HepG2 (cell line): Measurements from ENCODE around the gene PPARA. TPM values are rescaled to one million over a fixed set of nuclear protein-coding genes. Genes with fewer than 3 reads are reported as not detected.

Source experiments
- ATF7-NPFF ChIP-seq: sonication (generic); formaldehyde crosslinking; IDR thresholded peaks from 2 replicates; pipeline ENCODE4 v1.8.1; 2023; ENCODE audit warnings: mild to moderate bottlenecking, low read depth, missing genetic modification reagents, moderate library complexity
- BCL3 ChIP-seq: sonication (generic); formaldehyde crosslinking; IDR thresholded peaks from 2 replicates; pipeline ENCODE4 v1.5.1; 2020; ENCODE audit warnings: mild to moderate bottlenecking, missing genetic modification reagents, moderate library complexity
- CSRNP2 ChIP-seq: sonication (generic); formaldehyde crosslinking; conservative IDR thresholded peaks from 2 replicates; pipeline ENCODE4 v1.8.0; 2022; ENCODE audit warnings: low read depth, missing genetic modification reagents
- DPF2 ChIP-seq: sonication (generic); formaldehyde crosslinking; IDR thresholded peaks from 2 replicates; pipeline ENCODE4 v1.4.0; 2020; ENCODE audit warnings: mild to moderate bottlenecking, low read depth, missing genetic modification reagents, borderline replicate concordance
- ELF3 ChIP-seq: IDR thresholded peaks from 2 replicates; pipeline ENCODE4 v1.6.1; 2016; ENCODE audit warnings: missing genetic modification reagents, missing compliant biosample characterization
- FOXJ3 ChIP-seq: sonication (generic); formaldehyde crosslinking; IDR thresholded peaks from 2 replicates; pipeline ENCODE4 v1.4.0; 2020; ENCODE audit warnings: missing genetic modification reagents, mild to moderate bottlenecking, borderline replicate concordance
- RFXAP ChIP-seq: sonication (generic); formaldehyde crosslinking; IDR thresholded peaks from 2 replicates; pipeline ENCODE4 v1.4.0; 2020; ENCODE audit warnings: missing genetic modification reagents, borderline replicate concordance
- SIX4 ChIP-seq: sonication (generic); formaldehyde crosslinking; IDR thresholded peaks from 2 replicates; pipeline ENCODE4 v1.4.0; 2020; ENCODE audit warnings: missing genetic modification reagents
- TCF7 ChIP-seq: sonication (generic); IDR thresholded peaks from 2 replicates; pipeline ENCODE4 v1.6.1; 2016; ENCODE audit warnings: antibody characterized with exemption, low read depth
- TEAD2 ChIP-seq: sonication (generic); formaldehyde crosslinking; IDR thresholded peaks from 2 replicates; pipeline ENCODE4 v1.9.0; 2021; ENCODE audit warnings: missing genetic modification reagents
- ZBTB10 ChIP-seq: sonication (generic); formaldehyde crosslinking; IDR thresholded peaks from 2 replicates; pipeline ENCODE4 v1.4.0; 2020; ENCODE audit warnings: missing genetic modification reagents, borderline replicate concordance
- ZBTB42 ChIP-seq: sonication (generic); formaldehyde crosslinking; IDR thresholded peaks from 2 replicates; pipeline ENCODE4 v1.5.0; 2020; ENCODE audit warnings: mild to moderate bottlenecking, missing genetic modification reagents
- ZC3H13 ChIP-seq: sonication (generic); formaldehyde crosslinking; IDR thresholded peaks from 2 replicates; pipeline ENCODE4 v1.8.1; 2023; ENCODE audit warnings: mild to moderate bottlenecking, missing genetic modification reagents, moderate library complexity
- ZFP36L2 ChIP-seq: sonication (generic); formaldehyde crosslinking; IDR thresholded peaks from 2 replicates; pipeline ENCODE4 v1.4.0; 2020; ENCODE audit warnings: missing genetic modification reagents
- ZNF331 ChIP-seq: sonication (generic); formaldehyde crosslinking; IDR thresholded peaks from 2 replicates; pipeline ENCODE4 v1.4.0; 2020; ENCODE audit warnings: missing genetic modification reagents
- ZNF547 ChIP-seq: sonication (generic); formaldehyde crosslinking; IDR thresholded peaks from 2 replicates; pipeline ENCODE4 v1.5.1; 2020; ENCODE audit warnings: mild to moderate bottlenecking, missing genetic modification reagents
- ZNF616 ChIP-seq: sonication (generic); formaldehyde crosslinking; IDR thresholded peaks from 2 replicates; pipeline ENCODE4 v1.5.0; 2020; ENCODE audit warnings: low read depth, mild to moderate bottlenecking, missing genetic modification reagents
- ZNF800 ChIP-seq: sonication (generic); formaldehyde crosslinking; IDR thresholded peaks from 2 replicates; pipeline ENCODE4 v1.4.0; 2020; ENCODE audit warnings: missing genetic modification reagents
- ZNF841 ChIP-seq: sonication (generic); formaldehyde crosslinking; IDR thresholded peaks from 2 replicates; pipeline ENCODE4 v1.8.1; 2023; ENCODE audit warnings: missing genetic modification reagents, borderline replicate concordance
- polyA plus RNA-seq, 8 experiments: library from polyadenylated mRNA; depleted of rRNA in 3 of 8; stranded (reverse) in 7 of 8; unstranded in 1 of 8; fragments of >200 nt; fragmentation: Illumina TruSeq in 4 of 8; extraction: Trizol in 4 of 8; gene quantifications; 2 replicates each; pipeline versions ENCODE4 v1.2.1 to v1.2.3, GENCODE V29; 2011 to 2016; ENCODE audit warnings: low read depth in 4 of 8, missing spikeins in 1 of 8, mixed read lengths in 1 of 8; ENCODE audit not compliant: insufficient read depth in 1 of 8
- total RNA-seq, 5 experiments: library from RNA; depleted of rRNA; stranded (reverse); fragments of >200 nt; fragmentation: Illumina TruSeq; extraction: Trizol; gene quantifications; 2 replicates each; pipeline ENCODE4 v1.2.3, GENCODE V29; 2016; ENCODE audit warnings: low read depth in 1 of 5
- TF ChIP-seq, protein P1 (sequence below): sonication (generic); formaldehyde crosslinking; IDR thresholded peaks from 2 replicates; pipeline ENCODE4 v1.5.1; 2020; ENCODE audit warnings: missing genetic modification reagents, mild to moderate bottlenecking, borderline replicate concordance

Gene PPARA
- total and polyA plus RNA-seq, 2 of the 13 experiments (the other 11 are each of a cell fraction or from before 2014, with no cell fraction given) = 18.2 to 24.7 TPM

GRCh38 chr22:46147471-46148267 lies 2.7 kb upstream of the PPARA start (continued):
- TF ChIP-seq BCL3 (CRISPR knock-in tag) (no peak), RFXAP (CRISPR knock-in tag) (no peak), ZNF616 (CRISPR knock-in tag) (peak; percentile 59; the same call in 1 of the 2 replicates), TEAD2 (CRISPR knock-in tag) (no peak), CSRNP2 (CRISPR knock-in tag) (no peak), DPF2 (CRISPR knock-in tag) (0 out of 2 replicates have a peak, but pooled peaks have one; percentile 30), ZNF331 (CRISPR knock-in tag) (peak; percentile 64; the same call in 1 of the 2 replicates), ZFP36L2 (CRISPR knock-in tag) (no peak), ZNF800 (CRISPR knock-in tag) (no peak), ZC3H13 (CRISPR knock-in tag) (no peak), ZBTB42 (CRISPR knock-in tag) (peak; percentile 54), ZNF841 (CRISPR knock-in tag) (no peak), ATF7-NPFF (peak; percentile 85; the same call in 1 of the 2 replicates), ELF3 (peak; percentile 64), SIX4 (CRISPR knock-in tag) (no peak), TCF7 (no peak), FOXJ3 (no peak), ZBTB10 (CRISPR knock-in tag) (0 out of 2 replicates have a peak, but pooled peaks have one; percentile 10), ZNF547 (CRISPR knock-in tag) (no peak; the same call in 1 of the 2 replicates)
- TF ChIP-seq, protein P1, sequence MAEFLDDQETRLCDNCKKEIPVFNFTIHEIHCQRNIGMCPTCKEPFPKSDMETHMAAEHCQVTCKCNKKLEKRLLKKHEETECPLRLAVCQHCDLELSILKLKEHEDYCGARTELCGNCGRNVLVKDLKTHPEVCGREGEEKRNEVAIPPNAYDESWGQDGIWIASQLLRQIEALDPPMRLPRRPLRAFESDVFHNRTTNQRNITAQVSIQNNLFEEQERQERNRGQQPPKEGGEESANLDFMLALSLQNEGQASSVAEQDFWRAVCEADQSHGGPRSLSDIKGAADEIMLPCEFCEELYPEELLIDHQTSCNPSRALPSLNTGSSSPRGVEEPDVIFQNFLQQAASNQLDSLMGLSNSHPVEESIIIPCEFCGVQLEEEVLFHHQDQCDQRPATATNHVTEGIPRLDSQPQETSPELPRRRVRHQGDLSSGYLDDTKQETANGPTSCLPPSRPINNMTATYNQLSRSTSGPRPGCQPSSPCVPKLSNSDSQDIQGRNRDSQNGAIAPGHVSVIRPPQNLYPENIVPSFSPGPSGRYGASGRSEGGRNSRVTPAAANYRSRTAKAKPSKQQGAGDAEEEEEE = 0 out of 2 replicates have a peak, but pooled peaks have one; percentile 37
